ENCODE results near the gene SS18L1.

GRCh38 chr20:62159052-62159451 is 15.5 kb downstream of the SS18L1 start:
- TF ChIP-seq, protein P1, sequence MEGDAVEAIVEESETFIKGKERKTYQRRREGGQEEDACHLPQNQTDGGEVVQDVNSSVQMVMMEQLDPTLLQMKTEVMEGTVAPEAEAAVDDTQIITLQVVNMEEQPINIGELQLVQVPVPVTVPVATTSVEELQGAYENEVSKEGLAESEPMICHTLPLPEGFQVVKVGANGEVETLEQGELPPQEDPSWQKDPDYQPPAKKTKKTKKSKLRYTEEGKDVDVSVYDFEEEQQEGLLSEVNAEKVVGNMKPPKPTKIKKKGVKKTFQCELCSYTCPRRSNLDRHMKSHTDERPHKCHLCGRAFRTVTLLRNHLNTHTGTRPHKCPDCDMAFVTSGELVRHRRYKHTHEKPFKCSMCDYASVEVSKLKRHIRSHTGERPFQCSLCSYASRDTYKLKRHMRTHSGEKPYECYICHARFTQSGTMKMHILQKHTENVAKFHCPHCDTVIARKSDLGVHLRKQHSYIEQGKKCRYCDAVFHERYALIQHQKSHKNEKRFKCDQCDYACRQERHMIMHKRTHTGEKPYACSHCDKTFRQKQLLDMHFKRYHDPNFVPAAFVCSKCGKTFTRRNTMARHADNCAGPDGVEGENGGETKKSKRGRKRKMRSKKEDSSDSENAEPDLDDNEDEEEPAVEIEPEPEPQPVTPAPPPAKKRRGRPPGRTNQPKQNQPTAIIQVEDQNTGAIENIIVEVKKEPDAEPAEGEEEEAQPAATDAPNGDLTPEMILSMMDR (conservative IDR thresholded peaks at IDR 0.05 in 1 of 2, IDR thresholded peaks at IDR 0.05 in 1 of 2; ENCODE audit: low read depth in 1 of 2, low read length in 2 of 2), result no peak
- no peak for TF ChIP-seq EZH2 (IDR thresholded peaks at IDR 0.05; ENCODE audit: low read length, missing control alignments)

All from fibroblast of lung (primary cell).